Spinal cord (tissue), 10 donors: ENCODE data around the gene MLC1. TPM values are rescaled to one million over a fixed set of nuclear protein-coding genes. Genes with fewer than 3 reads are reported as not detected.

Source experiments
- DNase-seq, 6 donors: peaks; one replicate each; pipeline versions ENCODE4 v3.0.0 to v3.0.0-alpha.2; 2013 to 2015; ENCODE audit warnings: low spot score in 6 of 6, low read depth in 4 of 6
- H3K27ac ChIP-seq: one replicate; pipeline ENCODE4 v1.5.1; 2013; ENCODE audit warnings: low read depth, low read length, control low read depth
- H3K27me3 ChIP-seq: one replicate; pipeline ENCODE4 v1.6.1; 2013; ENCODE audit warnings: low read length; ENCODE audit not compliant: control insufficient read depth, insufficient read depth
- H3K36me3 ChIP-seq: one replicate; pipeline ENCODE4 v1.6.1; 2013; ENCODE audit warnings: low read length; ENCODE audit not compliant: control insufficient read depth, insufficient read depth
- H3K4me1 ChIP-seq: one replicate; pipeline ENCODE4 v1.6.1; 2013; ENCODE audit warnings: low read length; ENCODE audit not compliant: control insufficient read depth, insufficient read depth
- H3K4me3 ChIP-seq: one replicate; pipeline ENCODE4 v1.5.1; 2013; ENCODE audit warnings: low read depth, low read length, control low read depth
- H3K9me3 ChIP-seq: one replicate; pipeline ENCODE4 v1.6.1; 2013; ENCODE audit warnings: low read length; ENCODE audit not compliant: control insufficient read depth, insufficient read depth
- WGBS: methylation state at CpG from one replicate; pipeline ENCODE4 v1.1.5; 2013; ENCODE audit warnings: missing lambda C conversion rate; ENCODE audit not compliant: insufficient coverage; 5-methylcytosine and 5-hydroxymethylcytosine counted together
- polyA plus RNA-seq, 2 donors: library from polyadenylated mRNA; unstranded; fragments of 120-200 nt; gene quantifications; one replicate each; pipeline ENCODE4 v1.2.1, GENCODE V29; 2013; ENCODE audit not compliant: insufficient read length in 2 of 2
- total RNA-seq, 2 donors: library from RNA; depleted of rRNA in 1 of 2; stranded (reverse); fragments of 120-200 nt in 1 of 2; fragments of >200 nt in 1 of 2; gene quantifications; one replicate each; pipeline versions ENCODE4 v1.2.3 to v1.2.4, GENCODE V29; 2013 to 2014
- donor health status: healthy.

MLC1 gene
- total and polyA plus RNA-seq, 4 donors, result 76.9 to 353 (median 156) TPM

GRCh38 chr22:50051930-50052329, 33.3 kb downstream of the MLC1 start:
- no peak for DNase-seq
- H3K4me1 ChIP-seq, result no peaks in the 10 kb centered on the region

DNA sequence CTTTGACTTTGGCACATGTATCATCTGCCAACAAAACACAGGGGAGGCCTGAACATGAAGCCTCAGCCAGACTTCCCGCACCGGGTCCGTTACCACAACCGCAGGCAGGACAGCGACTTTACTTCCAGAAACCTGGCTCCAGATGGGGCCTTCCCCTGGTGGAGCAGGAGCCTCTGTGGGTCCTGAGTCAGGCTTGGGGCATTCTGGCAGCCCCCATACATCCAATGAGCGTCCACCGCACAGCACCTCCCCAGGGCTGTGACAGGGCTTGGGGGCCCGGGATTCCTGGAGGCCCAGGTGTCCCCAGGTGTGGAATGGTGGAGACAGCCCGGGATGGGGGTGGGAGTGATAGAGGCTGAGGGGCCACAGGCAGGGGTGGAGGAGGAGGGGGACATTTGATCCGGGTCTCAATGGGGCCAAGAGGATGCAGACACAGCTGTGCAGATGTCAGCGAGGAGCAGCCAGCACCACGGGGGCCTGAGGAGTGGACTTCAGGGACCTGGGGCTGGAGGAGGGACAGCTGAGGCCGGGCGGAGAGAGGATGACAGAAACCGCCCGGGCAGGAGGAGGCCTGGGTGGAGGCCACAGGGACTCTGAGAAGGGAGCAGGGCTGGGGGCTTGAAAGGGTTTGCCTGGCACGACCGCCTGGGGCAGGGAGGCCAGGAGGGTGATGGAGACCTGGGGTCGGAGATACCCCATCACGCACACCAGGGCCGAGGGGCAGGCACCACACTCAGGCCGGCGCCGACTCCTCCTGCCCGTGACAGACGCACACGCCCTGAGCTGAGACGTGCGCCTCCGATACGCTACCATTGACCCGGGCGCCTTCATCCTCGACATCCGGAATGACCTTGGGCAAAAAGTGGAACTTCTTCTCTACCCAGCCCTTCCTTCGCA, 35.7 kb downstream of the MLC1 start:
- DNase-seq, result no peak
- 88% methylated on average over 32 of the region's 36 CpGs for WGBS
- H3K4me3 ChIP-seq, result no peak overlapping the region
- H3K27ac ChIP-seq, result no peak overlapping the region
- H3K36me3 ChIP-seq, result no peaks in the 10 kb centered on the region
- H3K27me3 ChIP-seq, result no peaks in the 10 kb centered on the region
- no peaks in the 10 kb centered on the region for H3K9me3 ChIP-seq
- H3K4me1 ChIP-seq, result no peaks in the 10 kb centered on the region

More at GRCh38 chr22:50051930-50052329, 33.3 kb downstream of the MLC1 start:
- no peaks in the 10 kb centered on the region for H3K36me3 ChIP-seq
- 85% methylated on average over 15 of the region's 18 CpGs for WGBS
- H3K27ac ChIP-seq, result no peak overlapping the region
- no peak overlapping the region for H3K4me3 ChIP-seq
- no peaks in the 10 kb centered on the region for H3K27me3 ChIP-seq
- no peaks in the 10 kb centered on the region for H3K9me3 ChIP-seq

DNA sequence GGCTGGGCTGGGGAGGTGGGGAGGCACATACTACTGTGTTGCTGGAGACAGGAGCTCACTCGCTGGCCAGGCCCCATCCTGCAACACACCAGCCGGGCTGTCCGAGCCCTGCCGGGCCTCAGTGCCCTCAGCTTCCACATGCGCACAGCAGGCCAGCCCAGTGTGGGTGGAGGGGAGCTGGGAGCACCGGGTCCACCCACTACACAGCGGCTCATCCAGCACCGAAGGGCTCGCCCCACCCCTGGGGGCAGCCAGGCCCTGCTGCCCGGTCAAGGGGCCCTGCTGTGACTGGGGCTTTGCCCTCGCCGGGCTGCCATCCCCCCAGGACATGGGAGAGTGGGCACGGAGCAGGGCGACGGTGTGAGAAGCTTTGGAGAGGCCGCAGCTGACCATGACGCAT, 36.4 kb downstream of the MLC1 start:
- Histone ChIP-seq H3K36me3 (no peaks in the 10 kb centered on the region), H3K4me3 (no peak overlapping the region), H3K27ac (no peak overlapping the region), H3K27me3 (no peaks in the 10 kb centered on the region), H3K9me3 (no peaks in the 10 kb centered on the region), H3K4me1 (no peaks in the 10 kb centered on the region)
- WGBS, result 71% methylated on average over 13 of the region's 17 CpGs
- DNase-seq, result no peak

- H3K36me3 ChIP-seq, result no peaks in the 10 kb centered on the region
- no peaks in the 10 kb centered on the region for H3K27me3 ChIP-seq
- no peak for DNase-seq
- no peaks in the 10 kb centered on the region for H3K9me3 ChIP-seq
- WGBS, result 89% methylated on average over 3 of the region's 12 CpGs
- H3K27ac ChIP-seq, result no peak overlapping the region
- H3K4me3 ChIP-seq, result no peak overlapping the region
- H3K4me1 ChIP-seq, result no peaks in the 10 kb centered on the region
Observed at GRCh38 chr22:50048061-50048765, 37.0 kb downstream of the MLC1 start.

GRCh38 chr22:50047346-50047745, 37.9 kb downstream of the MLC1 start:
- DNase-seq, result no peak
- H3K9me3 ChIP-seq, result no peaks in the 10 kb centered on the region
- 89% methylated on average over 14 of the region's 16 CpGs for WGBS
- no peak overlapping the region for H3K27ac ChIP-seq
- no peak overlapping the region for H3K4me3 ChIP-seq
- no peaks in the 10 kb centered on the region for H3K4me1 ChIP-seq
- H3K27me3 ChIP-seq, result no peaks in the 10 kb centered on the region
- no peaks in the 10 kb centered on the region for H3K36me3 ChIP-seq

DNA sequence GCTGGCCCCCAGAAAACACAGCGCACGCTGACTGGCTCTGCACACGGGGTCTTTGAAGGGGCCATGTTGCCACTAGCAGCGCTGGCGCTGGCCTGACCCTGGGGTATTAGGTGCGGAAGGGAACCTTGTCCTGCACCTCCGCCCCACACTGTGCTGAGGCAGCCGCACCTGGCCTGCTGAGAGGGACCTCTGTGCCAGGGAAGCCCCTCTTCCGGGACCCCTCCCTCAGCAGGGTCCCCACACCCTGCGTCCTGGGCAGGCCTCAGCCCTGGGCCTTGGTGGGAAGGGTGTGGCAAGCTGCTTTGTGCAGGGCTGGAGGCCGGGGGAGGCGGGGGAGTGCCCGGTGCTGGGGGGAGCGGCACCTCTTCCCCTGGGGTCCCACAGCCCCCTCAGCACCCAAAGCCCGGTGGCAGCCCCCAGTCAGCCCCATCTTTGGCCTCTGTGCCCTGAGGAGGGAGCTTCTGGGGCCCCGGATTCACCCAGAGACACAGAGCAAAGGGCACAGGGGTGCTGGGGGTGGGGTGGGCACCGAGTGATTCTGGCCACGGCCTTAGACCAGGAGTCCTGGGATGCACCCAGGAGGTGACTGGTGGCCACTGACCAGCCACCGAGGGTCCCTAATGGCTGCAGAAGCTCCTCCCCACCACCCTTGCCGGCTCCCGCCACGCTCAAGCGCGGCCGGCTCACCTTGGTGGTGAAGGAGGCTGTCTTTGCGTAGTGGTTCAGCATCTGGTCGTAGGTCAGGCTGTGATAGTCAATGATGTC, 38.6 kb downstream of the MLC1 start:
- no peak for DNase-seq
- 87% methylated on average over 17 of the region's 27 CpGs for WGBS
- Histone ChIP-seq H3K9me3 (no peaks in the 10 kb centered on the region), H3K4me3 (no peak overlapping the region), H3K36me3 (no peaks in the 10 kb centered on the region), H3K4me1 (no peaks in the 10 kb centered on the region), H3K27ac (no peak overlapping the region), H3K27me3 (no peaks in the 10 kb centered on the region)

GRCh38 chr22:50046019-50046415, 39.2 kb downstream of the MLC1 start:
- H3K4me3 ChIP-seq, result no peak overlapping the region
- WGBS, result 81% methylated on average over 12 of the region's 19 CpGs
- no peak for DNase-seq
- no peak overlapping the region for H3K27ac ChIP-seq
- no peaks in the 10 kb centered on the region for H3K27me3 ChIP-seq
- H3K36me3 ChIP-seq, result no peaks in the 10 kb centered on the region
- no peaks in the 10 kb centered on the region for H3K4me1 ChIP-seq
- H3K9me3 ChIP-seq, result no peaks in the 10 kb centered on the region

DNA sequence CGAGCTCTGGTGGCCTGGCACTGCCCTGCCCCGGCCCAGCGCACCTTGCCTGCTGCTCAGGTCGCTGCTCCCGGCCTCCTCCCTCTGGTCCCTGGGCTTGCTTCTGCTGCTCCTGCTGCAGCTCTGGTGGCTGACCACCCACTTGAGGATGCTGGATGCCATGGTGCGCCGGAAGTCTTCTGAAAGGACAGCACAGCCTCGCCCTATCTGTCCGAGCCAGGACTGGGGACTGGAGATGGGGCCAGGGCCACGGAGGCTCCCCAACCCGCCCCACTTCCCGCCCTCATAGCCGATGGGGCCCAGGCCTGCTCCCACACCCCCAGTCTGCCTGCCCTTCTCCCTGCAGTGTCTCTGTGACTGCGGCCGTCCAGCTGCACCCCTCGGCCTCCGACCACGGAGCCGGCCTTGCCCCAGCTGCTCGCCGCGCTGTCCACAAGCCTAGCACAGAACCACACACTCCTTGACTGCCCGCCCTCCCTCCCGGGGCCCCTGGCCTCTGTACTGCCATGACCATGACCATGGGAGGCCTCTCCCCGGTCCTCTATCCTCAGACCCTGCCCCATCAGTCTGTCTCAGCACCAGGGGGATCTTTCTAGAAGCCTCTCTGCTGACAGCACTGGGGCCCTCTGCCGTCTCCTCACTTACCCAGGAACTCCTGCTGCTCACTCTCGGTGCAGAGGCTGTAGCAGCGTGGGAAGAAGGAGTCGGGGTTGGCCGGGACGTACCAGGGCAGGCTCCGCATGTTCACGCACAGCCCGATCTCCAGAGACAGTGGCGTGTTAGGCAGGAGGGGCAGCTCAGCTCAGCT, 39.8 kb downstream of the MLC1 start:
- no peaks in the 10 kb centered on the region for H3K4me1 ChIP-seq
- 79% methylated on average over 35 of the region's 35 CpGs for WGBS
- H3K27ac ChIP-seq, result no peak overlapping the region
- DNase-seq, result no peak
- H3K4me3 ChIP-seq, result no peak overlapping the region
- no peaks in the 10 kb centered on the region for H3K9me3 ChIP-seq
- H3K27me3 ChIP-seq, result no peaks in the 10 kb centered on the region
- no peaks in the 10 kb centered on the region for H3K36me3 ChIP-seq
